HepG2 (cell line): ENCODE measurements around the gene COL9A3. TPM values are rescaled to one million over a fixed set of nuclear protein-coding genes. Genes with fewer than 3 reads are reported as not detected.
A peak's percentile ranks its signal among the peaks of the same experiment; 100 is the strongest.

Experiments used
- CEBPZ ChIP-seq: IDR thresholded peaks from 2 replicates; pipeline ENCODE4 v1.6.1; 2012; ENCODE audit warnings: low read length, improper control_type of control experiment
- FLYWCH1 ChIP-seq: sonication (generic); formaldehyde crosslinking; IDR thresholded peaks from 2 replicates; pipeline ENCODE4 v1.8.1; 2023; ENCODE audit warnings: mild to moderate bottlenecking, missing genetic modification reagents
- MAFG ChIP-seq: sonication (generic); formaldehyde crosslinking; IDR thresholded peaks from 2 replicates; pipeline ENCODE4 v1.5.1; 2020; ENCODE audit warnings: mild to moderate bottlenecking, missing genetic modification reagents
- MXI1 ChIP-seq: IDR thresholded peaks from 3 replicates; pipeline ENCODE4 v1.6.1; 2012; ENCODE audit warnings: low read depth, low read length, inconsistent platforms, borderline replicate concordance
- NKX3-1 ChIP-seq: sonication (generic); formaldehyde crosslinking; IDR thresholded peaks from 2 replicates; pipeline ENCODE4 v1.5.0; 2020; ENCODE audit warnings: missing genetic modification reagents
- POGZ ChIP-seq: sonication (generic); formaldehyde crosslinking; IDR thresholded peaks from 2 replicates; pipeline ENCODE4 v1.4.0; 2020; ENCODE audit warnings: mild to moderate bottlenecking, missing genetic modification reagents
- PRDM15 ChIP-seq: sonication (generic); formaldehyde crosslinking; IDR thresholded peaks from 2 replicates; pipeline ENCODE4 v1.4.0; 2020; ENCODE audit warnings: missing genetic modification reagents
- ZFP36L1 ChIP-seq: sonication (generic); formaldehyde crosslinking; IDR thresholded peaks from 2 replicates; pipeline ENCODE4 v1.8.0; 2022; ENCODE audit warnings: mild to moderate bottlenecking, missing genetic modification reagents, moderate library complexity
- ZFY ChIP-seq: sonication (generic); formaldehyde crosslinking; IDR thresholded peaks from 2 replicates; pipeline ENCODE4 v1.4.0; 2020; ENCODE audit warnings: missing genetic modification reagents
- ZNF101 ChIP-seq: sonication (generic); formaldehyde crosslinking; IDR thresholded peaks from 2 replicates; pipeline ENCODE4 v1.4.0; 2020; ENCODE audit warnings: mild to moderate bottlenecking, low read depth, missing genetic modification reagents, borderline replicate concordance
- ZNF205 ChIP-seq: IDR thresholded peaks from 2 replicates; pipeline ENCODE4 v1.6.1; 2018; ENCODE audit warnings: missing biosample characterization, missing genetic modification reagents
- ZNF431 ChIP-seq: sonication (generic); formaldehyde crosslinking; IDR thresholded peaks from 2 replicates; pipeline ENCODE4 v1.9.0; 2022; ENCODE audit warnings: missing genetic modification reagents, low read depth, mild to moderate bottlenecking, borderline replicate concordance
- ZNF580 ChIP-seq: IDR thresholded peaks from 2 replicates; pipeline ENCODE4 v1.6.1; 2016; ENCODE audit warnings: low read depth, borderline replicate concordance
- ZNF652 ChIP-seq: IDR thresholded peaks from 2 replicates; pipeline ENCODE4 v1.6.1; 2016; ENCODE audit warnings: low read depth, borderline replicate concordance
- ZNF839 ChIP-seq: sonication (generic); formaldehyde crosslinking; IDR thresholded peaks from 2 replicates; pipeline ENCODE4 v1.4.0; 2020; ENCODE audit warnings: missing genetic modification reagents, mild to moderate bottlenecking, borderline replicate concordance
- polyA plus RNA-seq, 8 experiments: library from polyadenylated mRNA; depleted of rRNA in 3 of 8; stranded (reverse) in 7 of 8; unstranded in 1 of 8; fragments of >200 nt; fragmentation: Illumina TruSeq in 4 of 8; extraction: Trizol in 4 of 8; gene quantifications; 2 replicates each; pipeline versions ENCODE4 v1.2.1 to v1.2.3, GENCODE V29; 2011 to 2016; ENCODE audit warnings: low read depth in 4 of 8, missing spikeins in 1 of 8, mixed read lengths in 1 of 8; ENCODE audit not compliant: insufficient read depth in 1 of 8
- total RNA-seq, 5 experiments: library from RNA; depleted of rRNA; stranded (reverse); fragments of >200 nt; fragmentation: Illumina TruSeq; extraction: Trizol; gene quantifications; 2 replicates each; pipeline ENCODE4 v1.2.3, GENCODE V29; 2016; ENCODE audit warnings: low read depth in 1 of 5
- TF ChIP-seq, protein P1 (sequence below): sonication (generic); formaldehyde crosslinking; IDR thresholded peaks from 2 replicates; pipeline ENCODE4 v1.4.0; 2020; ENCODE audit warnings: mild to moderate bottlenecking, low read depth, missing genetic modification reagents
- TF ChIP-seq, protein P2 (sequence below): sonication (generic); formaldehyde crosslinking; IDR thresholded peaks from 2 replicates; pipeline ENCODE4 v1.8.0; 2022; ENCODE audit warnings: mild to moderate bottlenecking, missing genetic modification reagents, moderate library complexity

The COL9A3 gene
- total and polyA plus RNA-seq, 2 of the 13 experiments (the other 11 are each of a cell fraction or from before 2014, with no cell fraction given): 155 to 204 TPM

DNA sequence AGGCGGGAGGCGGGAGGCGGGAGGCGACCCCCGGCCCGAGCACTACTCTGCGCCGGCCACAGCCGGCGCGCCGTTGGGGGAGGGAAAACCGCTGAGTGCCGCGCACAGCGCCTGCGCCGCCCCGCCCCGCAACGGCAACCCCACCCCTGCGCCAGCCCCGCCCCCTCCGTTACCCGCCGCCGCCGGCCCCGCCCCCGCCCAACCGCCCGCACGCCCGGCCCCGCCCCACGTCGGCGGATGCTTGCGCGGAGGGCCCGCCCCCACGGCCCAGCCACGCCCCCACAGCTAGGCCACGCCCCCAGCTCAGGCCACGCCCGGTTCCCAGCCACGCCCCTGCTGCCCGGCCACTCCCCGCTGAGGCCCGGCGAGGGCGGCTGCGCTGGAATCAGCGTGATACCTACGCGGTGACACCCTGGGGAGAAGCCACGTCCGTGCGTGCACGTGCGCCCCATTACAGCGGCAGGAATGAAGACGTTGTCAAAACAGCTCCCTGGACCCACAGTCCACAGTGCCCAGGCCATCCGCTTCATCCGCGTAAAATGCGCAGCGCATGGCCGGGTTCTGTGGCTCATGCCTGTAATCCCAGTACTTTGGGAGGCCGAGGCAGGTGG is 45.0 kb downstream of the COL9A3 start, which contains the start of gene TCFL5 (continued):
- no peak for TF ChIP-seq CEBPZ
- TF ChIP-seq ZNF431: peak; percentile 94
- TF ChIP-seq, protein P1, sequence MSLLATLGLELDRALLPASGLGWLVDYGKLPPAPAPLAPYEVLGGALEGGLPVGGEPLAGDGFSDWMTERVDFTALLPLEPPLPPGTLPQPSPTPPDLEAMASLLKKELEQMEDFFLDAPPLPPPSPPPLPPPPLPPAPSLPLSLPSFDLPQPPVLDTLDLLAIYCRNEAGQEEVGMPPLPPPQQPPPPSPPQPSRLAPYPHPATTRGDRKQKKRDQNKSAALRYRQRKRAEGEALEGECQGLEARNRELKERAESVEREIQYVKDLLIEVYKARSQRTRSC: peak; percentile 91; the same call in 1 of the 2 replicates
- TF ChIP-seq ZFY: peak; percentile 87
- TF ChIP-seq ZNF652 (CRISPR knock-in tag): peak; percentile 22; the same call in 1 of the 2 replicates
- TF ChIP-seq POGZ (CRISPR knock-in tag): peak; percentile 28; the same call in 1 of the 2 replicates
- TF ChIP-seq, protein P2, sequence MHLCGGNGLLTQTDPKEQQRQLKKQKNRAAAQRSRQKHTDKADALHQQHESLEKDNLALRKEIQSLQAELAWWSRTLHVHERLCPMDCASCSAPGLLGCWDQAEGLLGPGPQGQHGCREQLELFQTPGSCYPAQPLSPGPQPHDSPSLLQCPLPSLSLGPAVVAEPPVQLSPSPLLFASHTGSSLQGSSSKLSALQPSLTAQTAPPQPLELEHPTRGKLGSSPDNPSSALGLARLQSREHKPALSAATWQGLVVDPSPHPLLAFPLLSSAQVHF (CRISPR knock-in tag): peak; percentile 67; the same call in 1 of the 2 replicates
- peak; percentile 96 for TF ChIP-seq NKX3-1 (CRISPR knock-in tag)
- TF ChIP-seq PRDM15 (CRISPR knock-in tag): peak; percentile 48; the same call in 1 of the 2 replicates
- TF ChIP-seq ZNF839 (CRISPR knock-in tag): peak; percentile 98; the same call in 1 of the 2 replicates
- peak; percentile 96; the same call in 1 of the 2 replicates for TF ChIP-seq ZNF580 (CRISPR knock-in tag)
- no peak for TF ChIP-seq ZNF101 (CRISPR knock-in tag)
- no peak for TF ChIP-seq FLYWCH1 (CRISPR knock-in tag)
- TF ChIP-seq MAFG: no peak
- peak; percentile 98 for TF ChIP-seq MXI1
- TF ChIP-seq ZNF205 (CRISPR knock-in tag): peak; percentile 92
- TF ChIP-seq ZFP36L1 (CRISPR knock-in tag): peak; percentile 90
